ENCODE measurements around the gene CRIP3.

DNA sequence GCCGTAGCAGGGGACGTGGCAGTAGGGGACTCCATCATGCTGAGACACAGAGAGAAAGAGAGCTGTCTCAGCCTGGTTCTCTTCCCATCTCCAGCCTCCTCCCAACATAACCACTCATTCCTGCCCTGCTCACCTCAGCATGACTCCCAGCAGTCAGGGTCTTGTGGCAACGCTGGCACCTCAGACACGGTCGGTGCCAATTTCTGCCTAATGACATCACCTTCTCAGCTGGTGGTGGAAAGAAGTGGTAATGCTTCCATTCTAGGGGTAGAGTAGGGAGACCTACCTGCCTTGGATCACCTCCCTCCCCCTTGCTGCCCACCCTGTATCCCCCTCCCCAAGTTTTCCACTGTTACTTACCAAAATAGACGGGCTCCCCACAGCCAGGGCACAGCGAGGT is 2.5 kb downstream of the CRIP3 start:
- TF ChIP-seq EZH2 (IDR thresholded peaks at IDR 0.05; ENCODE audit: borderline replicate concordance, low read depth, low read length, severe bottlenecking): no peak
- TF ChIP-seq, protein P1, sequence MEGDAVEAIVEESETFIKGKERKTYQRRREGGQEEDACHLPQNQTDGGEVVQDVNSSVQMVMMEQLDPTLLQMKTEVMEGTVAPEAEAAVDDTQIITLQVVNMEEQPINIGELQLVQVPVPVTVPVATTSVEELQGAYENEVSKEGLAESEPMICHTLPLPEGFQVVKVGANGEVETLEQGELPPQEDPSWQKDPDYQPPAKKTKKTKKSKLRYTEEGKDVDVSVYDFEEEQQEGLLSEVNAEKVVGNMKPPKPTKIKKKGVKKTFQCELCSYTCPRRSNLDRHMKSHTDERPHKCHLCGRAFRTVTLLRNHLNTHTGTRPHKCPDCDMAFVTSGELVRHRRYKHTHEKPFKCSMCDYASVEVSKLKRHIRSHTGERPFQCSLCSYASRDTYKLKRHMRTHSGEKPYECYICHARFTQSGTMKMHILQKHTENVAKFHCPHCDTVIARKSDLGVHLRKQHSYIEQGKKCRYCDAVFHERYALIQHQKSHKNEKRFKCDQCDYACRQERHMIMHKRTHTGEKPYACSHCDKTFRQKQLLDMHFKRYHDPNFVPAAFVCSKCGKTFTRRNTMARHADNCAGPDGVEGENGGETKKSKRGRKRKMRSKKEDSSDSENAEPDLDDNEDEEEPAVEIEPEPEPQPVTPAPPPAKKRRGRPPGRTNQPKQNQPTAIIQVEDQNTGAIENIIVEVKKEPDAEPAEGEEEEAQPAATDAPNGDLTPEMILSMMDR (IDR thresholded peaks at IDR 0.05; ENCODE audit: extremely low read depth in 1 of 2, insufficient read depth in 1 of 2, low read depth in 1 of 2, low read length in 2 of 2): no peak
